CD4-positive, alpha-beta T cell treated with Interleukin-4 for 4 hours (primary cell): ENCODE data around the gene GPR62.

Experiments
- DNase-seq: peaks from one replicate; pipeline ENCODE4 v3.0.0-alpha.2; 2020

Gene GPR62

DNA sequence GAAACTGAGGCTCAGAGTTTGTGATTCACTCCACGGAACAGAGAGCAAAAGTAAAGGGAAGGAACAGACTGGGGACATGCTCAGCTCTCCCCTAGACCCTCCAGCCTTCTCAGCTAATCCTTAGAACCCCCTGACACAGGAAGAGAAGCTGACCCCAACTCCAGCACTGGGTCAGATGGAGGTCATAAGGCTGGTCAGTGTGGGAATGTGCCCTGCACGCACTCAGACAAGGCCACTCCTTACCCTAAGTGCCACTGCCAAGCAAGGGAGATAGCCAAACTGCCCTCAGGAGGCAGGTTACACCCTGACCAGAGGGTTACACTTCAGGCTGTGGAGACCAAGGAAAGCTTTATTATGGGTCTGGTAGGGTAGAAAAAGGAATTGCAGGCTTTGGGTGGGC is 39.3 kb downstream of the GPR62 start:
- DNase-seq, result no peak

GRCh38 chr3:51995346-51996163 is 40.4 kb downstream of the GPR62 start, which contains the start of gene RPL29:
TSS of gene RPL29 (minus strand) at chr3:51995895. CDS start at chr3:51995461, 434 bp downstream.
- DNase-seq, result peak; percentile 93

- no peak for DNase-seq
Measured at GRCh38 chr3:51997172-51997571, 42.0 kb downstream of the GPR62 start.

GRCh38 chr3:51997935-51998596 is 42.9 kb downstream of the GPR62 start:
- no peak for DNase-seq

GRCh38 chr3:51998774-51999173 is 43.6 kb downstream of the GPR62 start:
- no peak for DNase-seq

- DNase-seq, result no peak
Measured at GRCh38 chr3:51999846-52000245, 44.7 kb downstream of the GPR62 start.

DNA sequence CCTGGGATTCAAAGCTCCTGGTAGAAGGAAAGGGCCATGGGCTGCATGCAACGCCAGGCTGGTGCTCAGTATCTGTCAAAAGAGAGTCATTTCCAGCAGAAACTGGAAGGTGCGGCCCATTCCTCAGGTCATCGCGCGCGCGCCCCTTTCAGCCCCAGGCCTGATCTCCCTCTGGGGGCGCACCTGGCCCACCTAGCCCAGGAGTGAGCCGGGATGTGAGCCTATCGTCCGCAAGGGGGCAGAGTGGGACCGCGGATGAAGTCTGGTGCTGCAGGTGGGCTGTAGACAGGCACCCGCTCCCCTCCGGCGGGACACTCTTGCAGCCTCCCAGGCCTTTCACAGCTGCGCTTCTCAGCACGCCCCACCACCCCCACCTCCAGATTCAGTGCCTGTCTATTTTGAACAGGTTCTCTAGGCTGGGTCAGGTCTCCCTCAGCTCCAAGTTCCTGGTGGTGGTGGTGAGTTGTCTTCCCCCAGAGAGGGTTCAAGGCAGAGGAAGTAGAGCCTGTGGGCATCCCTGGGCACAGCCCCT is 46.3 kb downstream of the GPR62 start:
- DNase-seq, result peak; percentile 78

DNA sequence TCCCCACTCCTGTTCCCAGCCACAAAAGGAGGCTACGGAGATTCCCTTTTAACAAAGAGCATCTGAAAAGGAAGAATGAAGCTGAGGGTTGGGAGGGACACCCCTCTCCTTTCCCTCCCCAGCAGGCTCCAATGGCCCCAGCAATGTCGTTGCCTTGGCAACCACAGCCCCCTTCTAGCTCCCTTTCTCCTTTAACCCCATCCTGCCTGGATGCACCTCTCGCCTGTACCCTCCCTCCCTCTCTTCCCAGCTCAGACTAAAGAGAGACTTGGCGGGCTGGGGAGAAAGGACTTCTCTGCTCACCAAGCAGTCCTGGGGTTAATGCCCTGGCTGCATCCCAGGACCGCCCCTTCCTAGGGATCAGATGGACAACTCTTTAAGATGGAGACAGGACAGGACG is 47.6 kb downstream of the GPR62 start:
- DNase-seq, result no peak

GRCh38 chr3:52004163-52004787 is 49.1 kb downstream of the GPR62 start:
- DNase-seq, result no peak

GRCh38 chr3:52004906-52005395 is 49.8 kb downstream of the GPR62 start:
- DNase-seq, result no peak

- no peak for DNase-seq
Measured at GRCh38 chr3:52005571-52005986, 50.4 kb downstream of the GPR62 start.

- no peak for DNase-seq
Measured at GRCh38 chr3:52006017-52006819, 51.0 kb downstream of the GPR62 start.

- DNase-seq, result no peak
Measured at GRCh38 chr3:52006820-52007133, 51.6 kb downstream of the GPR62 start.
